Astrocyte of the cerebellum (primary cell): Measurements from ENCODE around the gene SLC6A20.

Experiments
- DNase-seq: peaks from one replicate; pipeline ENCODE4 v3.0.0-alpha.2; 2011; ENCODE audit warnings: low read depth
- H3K4me3 ChIP-seq: 2 replicates; pipeline ENCODE4 v1.5.1; 2011; ENCODE audit warnings: mild to moderate bottlenecking, low read depth, low read length, moderate library complexity
- CTCF ChIP-seq: IDR thresholded peaks from 2 replicates; pipeline ENCODE4 v1.5.1; 2012; ENCODE audit warnings: low read length, low read depth, moderate library complexity, mild to moderate bottlenecking; ENCODE audit errors: missing control alignments
- in situ Hi-C: cut with HindIII; loops from 2 replicates; pipeline ENCODE4 v1.10.0; 2017; ENCODE audit warnings: low sequenced_read_pairs

The SLC6A20 gene

GRCh38 chr3:45777111-45777745 lies 19.1 kb downstream of the SLC6A20 start:
- TF ChIP-seq CTCF = no peak
- no peak for DNase-seq
- in situ Hi-C loops = no loop called here
- no peak overlapping the region for H3K4me3 ChIP-seq

GRCh38 chr3:45776611-45777010 lies 19.7 kb downstream of the SLC6A20 start:
- no peak overlapping the region for H3K4me3 ChIP-seq
- in situ Hi-C loops = no loop called here
- no peak for TF ChIP-seq CTCF
- no peak for DNase-seq

- no peak for DNase-seq
- in situ Hi-C loops = no loop called here
- H3K4me3 ChIP-seq = no peak overlapping the region
- no peak for TF ChIP-seq CTCF
These were observed 20.1 kb downstream of the SLC6A20 start for GRCh38 chr3:45776301-45776595.

GRCh38 chr3:45775571-45776300 lies 20.6 kb downstream of the SLC6A20 start:
- DNase-seq = no peak
- TF ChIP-seq CTCF = no peak
- in situ Hi-C loops = no loop called here
- no peak overlapping the region for H3K4me3 ChIP-seq

- no peak overlapping the region for H3K4me3 ChIP-seq
- in situ Hi-C loops = no loop called here
- TF ChIP-seq CTCF = no peak
- no peak for DNase-seq
These were observed 21.5 kb downstream of the SLC6A20 start for GRCh38 chr3:45774581-45775521.

GRCh38 chr3:45773714-45774449 lies 22.5 kb downstream of the SLC6A20 start:
- DNase-seq = no peak
- H3K4me3 ChIP-seq = no peak overlapping the region

More at GRCh38 chr3:45773714-45774449, 22.5 kb downstream of the SLC6A20 start:
- TF ChIP-seq CTCF = no peak
- in situ Hi-C loops = no loop called here
